Measurements from ENCODE around the gene FAM107B.

DNA sequence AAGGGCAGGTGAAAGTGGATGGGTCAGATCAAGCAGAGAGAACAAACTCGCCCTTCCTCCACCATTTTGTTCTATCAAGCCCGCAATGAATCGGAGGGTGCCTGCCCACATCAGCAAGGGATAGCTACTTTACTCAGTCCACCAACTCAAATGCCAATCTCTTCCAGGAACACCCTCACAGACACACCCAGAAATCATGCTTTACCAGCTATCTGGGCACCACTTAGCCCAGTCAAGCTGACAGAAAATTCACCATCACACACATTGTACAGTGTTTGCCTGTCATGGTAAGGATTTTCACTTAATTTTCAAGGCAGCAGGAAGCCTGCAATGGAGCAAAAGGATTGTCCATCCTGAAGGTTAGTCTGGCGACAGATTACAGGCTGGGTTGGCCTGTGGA, 75.2 kb downstream of the FAM107B start:
- TF ChIP-seq, protein P1, sequence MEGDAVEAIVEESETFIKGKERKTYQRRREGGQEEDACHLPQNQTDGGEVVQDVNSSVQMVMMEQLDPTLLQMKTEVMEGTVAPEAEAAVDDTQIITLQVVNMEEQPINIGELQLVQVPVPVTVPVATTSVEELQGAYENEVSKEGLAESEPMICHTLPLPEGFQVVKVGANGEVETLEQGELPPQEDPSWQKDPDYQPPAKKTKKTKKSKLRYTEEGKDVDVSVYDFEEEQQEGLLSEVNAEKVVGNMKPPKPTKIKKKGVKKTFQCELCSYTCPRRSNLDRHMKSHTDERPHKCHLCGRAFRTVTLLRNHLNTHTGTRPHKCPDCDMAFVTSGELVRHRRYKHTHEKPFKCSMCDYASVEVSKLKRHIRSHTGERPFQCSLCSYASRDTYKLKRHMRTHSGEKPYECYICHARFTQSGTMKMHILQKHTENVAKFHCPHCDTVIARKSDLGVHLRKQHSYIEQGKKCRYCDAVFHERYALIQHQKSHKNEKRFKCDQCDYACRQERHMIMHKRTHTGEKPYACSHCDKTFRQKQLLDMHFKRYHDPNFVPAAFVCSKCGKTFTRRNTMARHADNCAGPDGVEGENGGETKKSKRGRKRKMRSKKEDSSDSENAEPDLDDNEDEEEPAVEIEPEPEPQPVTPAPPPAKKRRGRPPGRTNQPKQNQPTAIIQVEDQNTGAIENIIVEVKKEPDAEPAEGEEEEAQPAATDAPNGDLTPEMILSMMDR (IDR thresholded peaks at IDR 0.05) = no peak
- TF ChIP-seq POLR2A (IDR thresholded peaks at IDR 0.05) (no peak), POLR2AphosphoS5 (IDR thresholded peaks at IDR 0.05) (no peak)

All from suprapubic skin (tissue), 4 donors.